ENCODE results near the gene NDUFS6. TPM values are rescaled to one million over a fixed set of nuclear protein-coding genes. Genes with fewer than 3 reads are reported as not detected.

NDUFS6 gene
- total RNA-seq, 1 donor from 2014 or later, result 37.6 TPM

GRCh38 chr5:1758574-1758973, 42.6 kb upstream of the NDUFS6 start:
- H3K27ac Mint-ChIP-seq (ENCODE audit: unreplicated experiment), result no peak overlapping the region
- no peak for TF ChIP-seq EZH2 (IDR thresholded peaks at IDR 0.05; ENCODE audit: insufficient read depth, low read length)
- H3K36me3 Mint-ChIP-seq (ENCODE audit: low read depth, unreplicated experiment), result no peaks in the 10 kb centered on the region
- Histone ChIP-seq H2AFZ (ENCODE audit: low read depth, low read length) (no peak overlapping the region), H4K20me1 (ENCODE audit: insufficient read depth, low read length) (no peaks in the 10 kb centered on the region), H3K36me3 (ENCODE audit: insufficient read depth, low read length) (no peaks in the 10 kb centered on the region), H3K9me3 (ENCODE audit: insufficient read depth, low read depth, low read length) (no peaks in the 10 kb centered on the region), H3K4me3 (ENCODE audit: insufficient read depth, low read depth, low read length) (no peak overlapping the region), H3K27ac (ENCODE audit: low read depth, low read length) (no peak overlapping the region), H3K9ac (ENCODE audit: low read length) (no peak overlapping the region), H3K27me3 (ENCODE audit: insufficient read depth, low read length) (no peaks in the 10 kb centered on the region), H3K79me2 (ENCODE audit: insufficient read depth, low read length) (no peaks in the 10 kb centered on the region), H3K4me1 (ENCODE audit: insufficient read depth, low read length) (no peaks in the 10 kb centered on the region), H3K4me2 (ENCODE audit: low read length) (no peak overlapping the region)
- no peaks in the 10 kb centered on the region for H3K4me1 Mint-ChIP-seq (ENCODE audit: low read depth, unreplicated experiment)
- no peak overlapping the region for H3K4me3 Mint-ChIP-seq (ENCODE audit: unreplicated experiment)
- DNase-seq (ENCODE audit: low read depth), result no peak
- no peak for FAIRE-seq
- H3K9me3 Mint-ChIP-seq (ENCODE audit: unreplicated experiment), result peaks cover 8% of the 10 kb centered on the region
- peaks cover 39% of the 10 kb centered on the region for H3K27me3 Mint-ChIP-seq (ENCODE audit: low read depth, unreplicated experiment)

DNA sequence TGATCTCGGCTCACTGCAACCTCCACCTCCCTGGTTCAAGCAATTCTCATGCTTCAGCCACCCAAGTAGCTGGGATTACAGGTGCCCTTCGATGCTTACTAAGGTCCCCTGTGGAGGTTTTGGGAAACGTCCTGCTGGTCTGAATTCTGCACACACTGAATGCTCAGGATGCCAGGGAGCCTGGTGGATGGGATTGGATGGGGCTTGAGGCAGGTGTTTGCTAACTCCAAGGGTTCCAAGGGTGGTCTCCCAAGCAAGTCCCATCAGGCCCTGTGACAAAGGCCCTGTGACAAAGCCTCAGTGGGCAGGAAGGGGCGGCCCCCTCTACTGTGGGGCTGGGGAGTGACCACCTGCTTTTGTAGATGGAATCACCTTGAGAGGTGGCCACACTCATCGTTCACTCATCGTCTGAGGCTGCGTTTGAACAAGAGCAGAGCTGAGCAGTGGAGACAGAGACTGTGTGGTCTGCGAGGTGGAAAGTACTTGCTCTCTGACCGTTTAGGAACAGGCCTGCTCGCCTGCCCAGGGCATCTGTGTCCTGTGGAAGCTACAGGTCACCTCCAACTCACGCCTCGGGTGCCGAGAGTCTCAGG, 41.7 kb upstream of the NDUFS6 start:
- no peaks in the 10 kb centered on the region for H3K36me3 ChIP-seq (ENCODE audit: insufficient read depth, low read length)
- Mint-ChIP-seq H3K27me3 (ENCODE audit: low read depth, unreplicated experiment) (peaks cover 39% of the 10 kb centered on the region), H3K4me1 (ENCODE audit: low read depth, unreplicated experiment) (no peaks in the 10 kb centered on the region), H3K36me3 (ENCODE audit: low read depth, unreplicated experiment) (no peaks in the 10 kb centered on the region), H3K9me3 (ENCODE audit: unreplicated experiment) (peaks cover 8% of the 10 kb centered on the region), H3K27ac (ENCODE audit: unreplicated experiment) (no peak overlapping the region), H3K4me3 (ENCODE audit: unreplicated experiment) (no peak overlapping the region)
- no peaks in the 10 kb centered on the region for H3K27me3 ChIP-seq (ENCODE audit: insufficient read depth, low read length)
- H3K79me2 ChIP-seq (ENCODE audit: insufficient read depth, low read length), result no peaks in the 10 kb centered on the region
- no peaks in the 10 kb centered on the region for H3K9me3 ChIP-seq (ENCODE audit: insufficient read depth, low read depth, low read length)
- no peak overlapping the region for H3K9ac ChIP-seq (ENCODE audit: low read length)
- FAIRE-seq (no peak), DNase-seq (ENCODE audit: low read depth) (no peak)
- no peak overlapping the region for H3K4me3 ChIP-seq (ENCODE audit: insufficient read depth, low read depth, low read length)
- no peaks in the 10 kb centered on the region for H4K20me1 ChIP-seq (ENCODE audit: insufficient read depth, low read length)
- no peak for TF ChIP-seq CTCF (IDR thresholded peaks at IDR 0.05; ENCODE audit: insufficient read depth, low read depth, low read length)
- TF ChIP-seq EZH2 (IDR thresholded peaks at IDR 0.05; ENCODE audit: insufficient read depth, low read length), result no peak
- H3K4me2 ChIP-seq (ENCODE audit: low read length), result no peak overlapping the region
- H3K4me1 ChIP-seq (ENCODE audit: insufficient read depth, low read length), result no peaks in the 10 kb centered on the region
- no peak overlapping the region for H3K27ac ChIP-seq (ENCODE audit: low read depth, low read length)
- no peak overlapping the region for H2AFZ ChIP-seq (ENCODE audit: low read depth, low read length)

DNA sequence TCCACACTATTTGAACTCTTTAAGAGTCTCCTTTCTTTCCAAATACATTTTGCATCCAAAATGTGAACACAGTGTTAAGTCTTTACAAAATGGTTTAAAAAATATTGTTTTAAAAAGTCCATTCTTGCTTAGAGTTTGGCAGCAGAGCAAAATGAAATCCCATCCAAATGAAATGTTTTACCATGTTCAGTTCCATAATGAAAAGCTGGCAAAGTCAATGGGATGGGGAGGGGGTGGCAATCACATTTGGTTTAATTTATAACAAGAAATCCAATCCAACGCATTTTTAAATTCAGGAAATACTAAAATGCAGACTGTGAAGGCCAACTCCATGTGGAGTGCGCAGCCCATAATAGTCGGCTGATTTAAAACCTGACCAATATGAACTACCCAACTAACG, 41.0 kb upstream of the NDUFS6 start:
- Histone ChIP-seq H3K27me3 (ENCODE audit: insufficient read depth, low read length) (no peaks in the 10 kb centered on the region), H3K9ac (ENCODE audit: low read length) (no peak overlapping the region), H3K9me3 (ENCODE audit: insufficient read depth, low read depth, low read length) (no peaks in the 10 kb centered on the region), H3K36me3 (ENCODE audit: insufficient read depth, low read length) (no peaks in the 10 kb centered on the region), H2AFZ (ENCODE audit: low read depth, low read length) (no peak overlapping the region), H3K79me2 (ENCODE audit: insufficient read depth, low read length) (no peaks in the 10 kb centered on the region), H3K4me2 (ENCODE audit: low read length) (no peak overlapping the region), H4K20me1 (ENCODE audit: insufficient read depth, low read length) (no peaks in the 10 kb centered on the region), H3K4me1 (ENCODE audit: insufficient read depth, low read length) (no peaks in the 10 kb centered on the region), H3K4me3 (ENCODE audit: insufficient read depth, low read depth, low read length) (no peak overlapping the region), H3K27ac (ENCODE audit: low read depth, low read length) (no peak overlapping the region)
- no peaks in the 10 kb centered on the region for H3K36me3 Mint-ChIP-seq (ENCODE audit: low read depth, unreplicated experiment)
- peaks cover 40% of the 10 kb centered on the region for H3K27me3 Mint-ChIP-seq (ENCODE audit: low read depth, unreplicated experiment)
- peaks cover 8% of the 10 kb centered on the region for H3K9me3 Mint-ChIP-seq (ENCODE audit: unreplicated experiment)
- no peak overlapping the region for H3K27ac Mint-ChIP-seq (ENCODE audit: unreplicated experiment)
- DNase-seq (ENCODE audit: low read depth), result no peak
- FAIRE-seq, result no peak
- no peaks in the 10 kb centered on the region for H3K4me1 Mint-ChIP-seq (ENCODE audit: low read depth, unreplicated experiment)
- no peak for TF ChIP-seq EZH2 (IDR thresholded peaks at IDR 0.05; ENCODE audit: insufficient read depth, low read length)
- TF ChIP-seq CTCF (IDR thresholded peaks at IDR 0.05; ENCODE audit: insufficient read depth, low read depth, low read length), result no peak
- no peak overlapping the region for H3K4me3 Mint-ChIP-seq (ENCODE audit: unreplicated experiment)

Data from astrocyte (in vitro differentiated cells and primary cell).